HL-60 (cell line): Measurements from ENCODE around the gene KIAA1755.

Source experiments
- DNase-seq, 2 experiments: peaks; one replicate each; pipeline ENCODE4 v3.0.0-alpha.2; 2010 to 2020; ENCODE audit warnings: low read depth in 1 of 2, low spot score in 1 of 2
- H3K27ac ChIP-seq: fragments of 250-450 bp; sonication (Bioruptor Pico); replicated peaks from 2 replicates; pipeline ENCODE4 v1.5.1; 2020; ENCODE audit warnings: mild to moderate bottlenecking, moderate library complexity
- H3K27me3 ChIP-seq: fragments of 250-450 bp; sonication (Bioruptor Pico); 2 replicates; pipeline ENCODE4 v1.5.1; 2021; ENCODE audit warnings: mild to moderate bottlenecking, moderate library complexity; ENCODE audit not compliant: insufficient read depth, poor library complexity, severe bottlenecking
- H3K4me3 ChIP-seq: replicated peaks from 2 replicates; pipeline ENCODE4 v1.5.1; 2011; ENCODE audit warnings: mild to moderate bottlenecking, control low read depth, low read length; ENCODE audit not compliant: insufficient read depth
- GABPA ChIP-seq: IDR thresholded peaks from 2 replicates; pipeline ENCODE4 v1.6.1; 2012; ENCODE audit warnings: low read depth
- POLR2AphosphoS5 ChIP-seq: IDR thresholded peaks from 2 replicates; pipeline ENCODE4 v1.6.1; 2012; ENCODE audit warnings: low read depth
- SPI1 ChIP-seq: IDR thresholded peaks from 2 replicates; pipeline ENCODE4 v1.6.1; 2012; ENCODE audit warnings: low read depth, mild to moderate bottlenecking, borderline replicate concordance
- TF ChIP-seq, protein P1 (sequence below): IDR thresholded peaks from 2 replicates; pipeline ENCODE4 v1.6.1; 2012; ENCODE audit warnings: low read depth; ENCODE audit not compliant: insufficient replicate concordance
- TF ChIP-seq, protein P2 (sequence below): IDR thresholded peaks from one replicate; pipeline ENCODE4 v1.5.1; 2011; ENCODE audit warnings: low read length, control low read depth, inconsistent platforms; ENCODE audit not compliant: insufficient read depth

KIAA1755 gene

DNA sequence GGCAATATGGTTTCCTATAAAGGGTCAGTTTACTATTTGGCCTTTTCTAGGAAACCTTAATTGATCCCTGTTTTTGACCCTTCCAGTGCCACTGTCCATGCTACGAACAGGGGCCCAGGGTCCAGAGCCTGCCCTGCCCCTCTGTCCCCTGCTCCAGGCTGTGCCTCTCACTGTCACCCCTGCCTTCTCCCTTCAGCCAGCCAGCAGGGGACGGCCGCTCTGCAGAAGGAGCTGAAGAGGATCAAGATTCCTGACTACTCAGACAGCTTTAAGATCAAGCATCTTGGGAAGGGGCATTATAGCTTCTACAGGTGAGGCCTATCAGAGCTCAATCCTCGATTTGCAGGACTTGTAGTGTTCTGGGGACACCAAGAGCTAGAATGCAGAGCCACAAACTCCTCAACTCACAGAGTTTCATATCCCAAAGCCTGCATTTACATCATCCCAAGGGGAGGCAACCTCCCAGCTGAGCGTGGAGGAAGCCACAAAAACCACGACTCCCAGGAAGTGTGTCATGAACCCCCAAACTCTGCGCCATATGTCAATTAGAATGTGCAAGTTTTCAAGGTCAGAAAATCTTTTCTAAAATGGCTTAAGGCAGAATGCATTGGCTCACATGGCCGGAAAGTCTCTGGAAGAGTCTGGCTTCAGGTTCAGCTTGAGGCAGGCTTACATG is 47.0 kb upstream of the KIAA1755 start:
- peak in 1 of 2 experiments; percentile 65 for DNase-seq
- Histone ChIP-seq H3K4me3 (no peak overlapping the region), H3K27me3 (no peaks in the 10 kb centered on the region), H3K27ac (peak overlapping the region; percentile 14; the same call in 1 of the 2 replicates)
- TF ChIP-seq, protein P1, sequence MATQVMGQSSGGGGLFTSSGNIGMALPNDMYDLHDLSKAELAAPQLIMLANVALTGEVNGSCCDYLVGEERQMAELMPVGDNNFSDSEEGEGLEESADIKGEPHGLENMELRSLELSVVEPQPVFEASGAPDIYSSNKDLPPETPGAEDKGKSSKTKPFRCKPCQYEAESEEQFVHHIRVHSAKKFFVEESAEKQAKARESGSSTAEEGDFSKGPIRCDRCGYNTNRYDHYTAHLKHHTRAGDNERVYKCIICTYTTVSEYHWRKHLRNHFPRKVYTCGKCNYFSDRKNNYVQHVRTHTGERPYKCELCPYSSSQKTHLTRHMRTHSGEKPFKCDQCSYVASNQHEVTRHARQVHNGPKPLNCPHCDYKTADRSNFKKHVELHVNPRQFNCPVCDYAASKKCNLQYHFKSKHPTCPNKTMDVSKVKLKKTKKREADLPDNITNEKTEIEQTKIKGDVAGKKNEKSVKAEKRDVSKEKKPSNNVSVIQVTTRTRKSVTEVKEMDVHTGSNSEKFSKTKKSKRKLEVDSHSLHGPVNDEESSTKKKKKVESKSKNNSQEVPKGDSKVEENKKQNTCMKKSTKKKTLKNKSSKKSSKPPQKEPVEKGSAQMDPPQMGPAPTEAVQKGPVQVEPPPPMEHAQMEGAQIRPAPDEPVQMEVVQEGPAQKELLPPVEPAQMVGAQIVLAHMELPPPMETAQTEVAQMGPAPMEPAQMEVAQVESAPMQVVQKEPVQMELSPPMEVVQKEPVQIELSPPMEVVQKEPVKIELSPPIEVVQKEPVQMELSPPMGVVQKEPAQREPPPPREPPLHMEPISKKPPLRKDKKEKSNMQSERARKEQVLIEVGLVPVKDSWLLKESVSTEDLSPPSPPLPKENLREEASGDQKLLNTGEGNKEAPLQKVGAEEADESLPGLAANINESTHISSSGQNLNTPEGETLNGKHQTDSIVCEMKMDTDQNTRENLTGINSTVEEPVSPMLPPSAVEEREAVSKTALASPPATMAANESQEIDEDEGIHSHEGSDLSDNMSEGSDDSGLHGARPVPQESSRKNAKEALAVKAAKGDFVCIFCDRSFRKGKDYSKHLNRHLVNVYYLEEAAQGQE = no peak
- TF ChIP-seq GABPA = no peak
- TF ChIP-seq, protein P2, sequence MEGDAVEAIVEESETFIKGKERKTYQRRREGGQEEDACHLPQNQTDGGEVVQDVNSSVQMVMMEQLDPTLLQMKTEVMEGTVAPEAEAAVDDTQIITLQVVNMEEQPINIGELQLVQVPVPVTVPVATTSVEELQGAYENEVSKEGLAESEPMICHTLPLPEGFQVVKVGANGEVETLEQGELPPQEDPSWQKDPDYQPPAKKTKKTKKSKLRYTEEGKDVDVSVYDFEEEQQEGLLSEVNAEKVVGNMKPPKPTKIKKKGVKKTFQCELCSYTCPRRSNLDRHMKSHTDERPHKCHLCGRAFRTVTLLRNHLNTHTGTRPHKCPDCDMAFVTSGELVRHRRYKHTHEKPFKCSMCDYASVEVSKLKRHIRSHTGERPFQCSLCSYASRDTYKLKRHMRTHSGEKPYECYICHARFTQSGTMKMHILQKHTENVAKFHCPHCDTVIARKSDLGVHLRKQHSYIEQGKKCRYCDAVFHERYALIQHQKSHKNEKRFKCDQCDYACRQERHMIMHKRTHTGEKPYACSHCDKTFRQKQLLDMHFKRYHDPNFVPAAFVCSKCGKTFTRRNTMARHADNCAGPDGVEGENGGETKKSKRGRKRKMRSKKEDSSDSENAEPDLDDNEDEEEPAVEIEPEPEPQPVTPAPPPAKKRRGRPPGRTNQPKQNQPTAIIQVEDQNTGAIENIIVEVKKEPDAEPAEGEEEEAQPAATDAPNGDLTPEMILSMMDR = no peak
- TF ChIP-seq POLR2AphosphoS5 = peak; percentile 67
- no peak for TF ChIP-seq SPI1

DNA sequence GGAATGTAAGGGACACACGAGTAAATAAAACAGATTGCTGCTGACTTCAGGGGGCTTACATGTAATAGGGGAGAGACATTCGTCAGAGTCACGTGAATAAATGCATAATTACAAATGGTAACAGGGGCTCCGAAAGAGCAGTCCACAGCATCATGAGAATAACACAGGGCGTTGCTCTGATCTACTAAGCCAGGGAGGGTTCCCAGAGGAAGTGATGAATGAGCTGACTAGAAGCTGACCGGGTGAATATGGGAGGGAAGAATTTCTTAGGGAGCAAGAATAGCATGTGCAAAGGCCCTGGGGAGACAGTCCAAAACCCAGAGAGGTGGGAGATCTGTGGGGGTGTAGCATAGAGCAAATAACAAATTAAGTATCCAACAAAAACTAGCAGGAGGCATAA is 45.8 kb upstream of the KIAA1755 start:
- no peaks in the 10 kb centered on the region for H3K27me3 ChIP-seq
- no peak overlapping the region for H3K4me3 ChIP-seq
- H3K27ac ChIP-seq = no peak overlapping the region
- DNase-seq = no peak
- TF ChIP-seq, protein P1 = no peak
- no peak for TF ChIP-seq SPI1
- no peak for TF ChIP-seq POLR2AphosphoS5
- TF ChIP-seq, protein P2 = no peak
- TF ChIP-seq GABPA = no peak

DNA sequence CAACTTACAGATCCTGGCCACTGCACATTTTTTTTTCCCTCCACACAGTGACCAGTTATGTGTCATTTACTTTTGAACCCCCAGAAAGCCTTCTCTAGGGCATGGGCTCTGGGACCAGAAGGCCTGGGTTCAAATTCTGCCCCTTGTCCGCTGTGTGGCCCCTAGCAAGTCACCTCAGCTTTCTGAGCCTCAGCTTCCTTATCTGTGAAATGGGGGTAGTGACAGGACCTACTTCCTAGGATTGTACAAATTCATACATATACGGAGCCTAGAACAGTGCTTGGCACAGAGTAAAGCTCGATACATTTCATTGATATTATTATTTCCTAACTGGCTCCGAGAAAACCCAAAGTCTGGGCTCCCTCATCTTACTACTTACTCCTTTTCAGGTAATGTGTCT is 45.0 kb upstream of the KIAA1755 start:
- no peak for TF ChIP-seq SPI1
- no peak for TF ChIP-seq GABPA
- DNase-seq = peak in 1 of 2 experiments; percentile 6
- H3K27me3 ChIP-seq = no peaks in the 10 kb centered on the region

DNA sequence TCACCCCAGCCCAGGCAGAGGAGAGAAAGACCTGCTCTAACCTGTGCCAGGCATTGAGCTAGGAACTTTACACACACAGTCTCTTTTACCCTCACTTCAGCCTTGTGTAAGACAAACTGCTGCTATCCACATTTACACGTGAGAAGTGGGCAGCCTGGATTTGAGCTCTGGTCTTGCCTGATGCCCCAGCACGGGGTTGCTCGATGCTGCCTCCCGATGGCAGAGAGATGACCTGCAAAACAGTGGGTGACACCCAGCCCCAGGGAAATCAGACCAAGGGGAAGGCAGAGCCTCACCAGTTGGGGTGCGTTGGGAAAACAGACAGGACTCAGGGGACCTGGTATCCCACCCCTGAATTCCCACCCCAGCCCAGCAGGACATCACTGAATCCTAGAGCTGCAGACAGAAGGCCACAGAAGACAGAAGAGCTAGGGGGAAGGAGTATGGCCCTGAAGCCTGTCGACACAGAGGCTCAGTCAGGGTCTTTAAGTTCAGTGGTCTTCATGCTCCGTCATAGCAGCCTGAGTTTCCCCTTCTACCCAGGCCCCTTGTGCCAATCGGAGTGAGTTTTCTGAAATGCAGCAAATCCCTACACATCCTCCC is 44.4 kb upstream of the KIAA1755 start:
- H3K27ac ChIP-seq = peak overlapping the region; percentile 90
- H3K27me3 ChIP-seq = no peaks in the 10 kb centered on the region
- TF ChIP-seq, protein P2 = peak; percentile 79
- TF ChIP-seq POLR2AphosphoS5 (peak; percentile 47; the same call in 1 of the 2 replicates), GABPA (no peak), SPI1 (no peak; the same call in 1 of the 2 replicates)
- TF ChIP-seq, protein P1 = no peak
- peak overlapping the region; percentile 37 for H3K4me3 ChIP-seq
- DNase-seq = peak in 1 of 2 experiments; percentile 94

More for the DNA sequence above, 45.0 kb upstream of the KIAA1755 start:
- Histone ChIP-seq H3K27ac (peak overlapping the region; percentile 90), H3K4me3 (peak overlapping the region; percentile 10; the same call in 1 of the 2 replicates)
